ENCODE results near the gene CLDN15. TPM values are rescaled to one million over a fixed set of nuclear protein-coding genes. Genes with fewer than 3 reads are reported as not detected.

CLDN15 gene
- total RNA-seq, 1 experiment from 2014 or later = 6.4 TPM

- intact Hi-C loops (cut with micrococcal nuclease; ENCODE audit: unreplicated experiment) = no loop called here
- Mint-ChIP-seq H3K27me3 (ENCODE audit: unreplicated experiment) (peaks cover 10% of the 10 kb centered on the region), H3K27ac (ENCODE audit: unreplicated experiment) (no peak overlapping the region), H3K4me3 (ENCODE audit: low read depth, unreplicated experiment) (no peak overlapping the region), H3K9me3 (ENCODE audit: low read depth, unreplicated experiment) (no peaks in the 10 kb centered on the region), H3K4me1 (ENCODE audit: low read depth, unreplicated experiment) (no peaks in the 10 kb centered on the region), H3K36me3 (ENCODE audit: insufficient read depth, unreplicated experiment) (no peaks in the 10 kb centered on the region)
- CTCF ChIA-PET = no interaction called here
- no peak for DNase-seq
- no peak for TF ChIP-seq CTCF (IDR thresholded peaks at IDR 0.05; ENCODE audit: unreplicated experiment)
- no TSS peak for BruUV-seq (replicated peaks)
Observed at GRCh38 chr7:101195884-101196283, 41.7 kb downstream of the CLDN15 start.

GRCh38 chr7:101189109-101189508 is 48.5 kb downstream of the CLDN15 start:
- H3K27me3 Mint-ChIP-seq (ENCODE audit: unreplicated experiment) = peaks cover 7% of the 10 kb centered on the region
- H3K4me3 Mint-ChIP-seq (ENCODE audit: low read depth, unreplicated experiment) = no peak overlapping the region
- H3K27ac Mint-ChIP-seq (ENCODE audit: unreplicated experiment) = no peak overlapping the region
- no peaks in the 10 kb centered on the region for H3K4me1 Mint-ChIP-seq (ENCODE audit: low read depth, unreplicated experiment)
- H3K9me3 Mint-ChIP-seq (ENCODE audit: low read depth, unreplicated experiment) = no peaks in the 10 kb centered on the region
- no peaks in the 10 kb centered on the region for H3K36me3 Mint-ChIP-seq (ENCODE audit: insufficient read depth, unreplicated experiment)
- BruUV-seq (replicated peaks) = no TSS peak
- no peak for DNase-seq
- no peak for TF ChIP-seq CTCF (IDR thresholded peaks at IDR 0.05; ENCODE audit: unreplicated experiment)
- intact Hi-C loops (cut with micrococcal nuclease; ENCODE audit: unreplicated experiment) = no loop called here
- CTCF ChIA-PET = no interaction called here

- peaks cover 13% of the 10 kb centered on the region for H3K27me3 Mint-ChIP-seq (ENCODE audit: unreplicated experiment)
- no peak for DNase-seq
- no peaks in the 10 kb centered on the region for H3K9me3 Mint-ChIP-seq (ENCODE audit: low read depth, unreplicated experiment)
- BruUV-seq (replicated peaks) = no TSS peak
- no peaks in the 10 kb centered on the region for H3K4me1 Mint-ChIP-seq (ENCODE audit: low read depth, unreplicated experiment)
- TF ChIP-seq CTCF (IDR thresholded peaks at IDR 0.05; ENCODE audit: unreplicated experiment) = no peak
- H3K36me3 Mint-ChIP-seq (ENCODE audit: insufficient read depth, unreplicated experiment) = peaks cover 9% of the 10 kb centered on the region
- no peak overlapping the region for H3K4me3 Mint-ChIP-seq (ENCODE audit: low read depth, unreplicated experiment)
- no peak overlapping the region for H3K27ac Mint-ChIP-seq (ENCODE audit: unreplicated experiment)
- intact Hi-C loops (cut with micrococcal nuclease; ENCODE audit: unreplicated experiment) = no loop called here
- CTCF ChIA-PET = interaction anchor here (0.6 to 0.7 kb wide), 3 partner anchors 18 to 51 kb away, joined by 3 to 5 read pairs (median 4); no protein-coding TSS in a partner anchor
Observed at GRCh38 chr7:101186844-101187428, 50.7 kb downstream of the CLDN15 start.

GRCh38 chr7:101186194-101186593 is 51.4 kb downstream of the CLDN15 start:
- Mint-ChIP-seq H3K27me3 (ENCODE audit: unreplicated experiment) (peaks cover 15% of the 10 kb centered on the region), H3K9me3 (ENCODE audit: low read depth, unreplicated experiment) (no peaks in the 10 kb centered on the region), H3K36me3 (ENCODE audit: insufficient read depth, unreplicated experiment) (peaks cover 9% of the 10 kb centered on the region), H3K4me1 (ENCODE audit: low read depth, unreplicated experiment) (no peaks in the 10 kb centered on the region), H3K4me3 (ENCODE audit: low read depth, unreplicated experiment) (no peak overlapping the region), H3K27ac (ENCODE audit: unreplicated experiment) (no peak overlapping the region)
- intact Hi-C loops (cut with micrococcal nuclease; ENCODE audit: unreplicated experiment) = no loop called here
- BruUV-seq (replicated peaks) = no TSS peak
- no peak for TF ChIP-seq CTCF (IDR thresholded peaks at IDR 0.05; ENCODE audit: unreplicated experiment)
- DNase-seq = no peak
- CTCF ChIA-PET = interaction anchor here (0.6 to 0.7 kb wide), 3 partner anchors 18 to 50 kb away, joined by 3 to 5 read pairs (median 4); no protein-coding TSS in a partner anchor
